Measurements from ENCODE around the gene FAM110A. TPM values are rescaled to one million over a fixed set of nuclear protein-coding genes. Genes with fewer than 3 reads are reported as not detected.
"Not testable (repeated sequence)": the region's sequence is repeated elsewhere in the genome, so short reads cannot be mapped to it uniquely, and the experiment has no call there.

FAM110A gene
- total RNA-seq, 4 donors from 2014 or later, result 15.3 to 46.6 (median 27.1) TPM

DNA sequence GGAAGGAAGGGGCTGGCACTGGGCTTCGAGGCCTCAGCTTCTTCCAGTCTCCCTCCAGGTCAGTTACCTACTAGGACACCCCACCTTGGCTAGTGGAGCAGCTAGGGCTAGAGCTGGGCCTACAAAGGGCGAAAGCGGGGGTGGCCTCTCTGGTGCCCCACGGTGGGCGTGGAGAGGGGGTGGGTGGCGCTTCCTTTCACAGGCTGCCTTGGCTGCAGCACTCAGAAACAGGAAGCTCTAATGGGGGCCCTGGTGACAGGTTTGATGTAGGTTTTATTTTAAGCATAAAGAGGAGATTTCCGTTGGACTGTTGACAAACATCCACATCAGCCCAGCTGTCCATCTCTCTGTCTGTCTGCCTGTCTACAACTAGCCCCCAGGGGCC lies 13.4 kb downstream of the FAM110A start:
- 20 to 60% methylated on average over 1 of the region's 7 CpGs for WGBS, 2 donors
- H3K4me1 ChIP-seq, result peaks cover 44 to 77% (median 48%) of the 10 kb centered on the region in 3 donors
- peak overlapping the region in 3 of 4 donors; percentile 44 to 68 (median 45) for H3K4me3 ChIP-seq
- intact Hi-C loops (cut with DNase I), result no loop called here
- H3K36me3 ChIP-seq, result peaks cover 0 to 6% (median 0%) of the 10 kb centered on the region in 3 donors
- no peaks in the 10 kb centered on the region for H3K9me3 ChIP-seq
- H3K27me3 ChIP-seq, result peaks cover 0 to 6% (median 0%) of the 10 kb centered on the region in 4 donors
- DNase-seq, result no peak
- H3K27ac ChIP-seq, result peak overlapping the region; percentile 61 to 94 (median 90)
- TF ChIP-seq POLR2A (IDR thresholded peaks at IDR 0.05), result no peak
- TF ChIP-seq, protein P1, sequence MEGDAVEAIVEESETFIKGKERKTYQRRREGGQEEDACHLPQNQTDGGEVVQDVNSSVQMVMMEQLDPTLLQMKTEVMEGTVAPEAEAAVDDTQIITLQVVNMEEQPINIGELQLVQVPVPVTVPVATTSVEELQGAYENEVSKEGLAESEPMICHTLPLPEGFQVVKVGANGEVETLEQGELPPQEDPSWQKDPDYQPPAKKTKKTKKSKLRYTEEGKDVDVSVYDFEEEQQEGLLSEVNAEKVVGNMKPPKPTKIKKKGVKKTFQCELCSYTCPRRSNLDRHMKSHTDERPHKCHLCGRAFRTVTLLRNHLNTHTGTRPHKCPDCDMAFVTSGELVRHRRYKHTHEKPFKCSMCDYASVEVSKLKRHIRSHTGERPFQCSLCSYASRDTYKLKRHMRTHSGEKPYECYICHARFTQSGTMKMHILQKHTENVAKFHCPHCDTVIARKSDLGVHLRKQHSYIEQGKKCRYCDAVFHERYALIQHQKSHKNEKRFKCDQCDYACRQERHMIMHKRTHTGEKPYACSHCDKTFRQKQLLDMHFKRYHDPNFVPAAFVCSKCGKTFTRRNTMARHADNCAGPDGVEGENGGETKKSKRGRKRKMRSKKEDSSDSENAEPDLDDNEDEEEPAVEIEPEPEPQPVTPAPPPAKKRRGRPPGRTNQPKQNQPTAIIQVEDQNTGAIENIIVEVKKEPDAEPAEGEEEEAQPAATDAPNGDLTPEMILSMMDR (IDR thresholded peaks at IDR 0.05), result no peak

DNA sequence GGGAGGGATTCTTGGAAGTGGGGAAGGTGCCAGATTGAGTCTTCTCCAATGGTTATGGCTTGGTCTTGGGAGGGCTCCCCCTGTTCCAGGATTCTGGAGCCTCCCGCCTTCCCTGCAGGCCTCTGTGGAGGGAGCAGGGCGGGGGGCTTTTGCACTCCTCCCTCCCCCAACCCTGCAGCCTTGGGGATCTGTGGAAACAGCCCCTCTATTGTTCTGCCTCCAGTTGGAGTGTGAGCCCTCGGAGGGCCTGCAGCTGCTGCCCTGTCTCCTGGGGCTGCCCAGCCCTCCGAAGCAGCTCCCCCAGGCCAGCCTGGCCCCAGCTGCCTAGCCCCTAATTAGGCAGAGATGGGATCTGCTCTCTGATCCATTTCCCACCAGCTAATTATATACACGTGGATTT lies 14.7 kb downstream of the FAM110A start:
- no peak overlapping the region for H3K4me3 ChIP-seq
- H3K27me3 ChIP-seq, result no peaks in the 10 kb centered on the region
- DNase-seq, result no peak
- no peak overlapping the region for H3K27ac ChIP-seq
- peaks cover 35 to 68% (median 39%) of the 10 kb centered on the region in 3 donors for H3K4me1 ChIP-seq
- peaks cover 0 to 6% (median 0%) of the 10 kb centered on the region in 3 donors for H3K36me3 ChIP-seq
- intact Hi-C loops (cut with DNase I), result no loop called here
- no peaks in the 10 kb centered on the region for H3K9me3 ChIP-seq
- TF ChIP-seq, protein P1 (IDR thresholded peaks at IDR 0.05), result no peak
- TF ChIP-seq POLR2A (IDR thresholded peaks at IDR 0.05), result no peak
- 63 to 72% methylated on average over 2 to 3 of the region's 5 CpGs for WGBS, 2 donors

DNA sequence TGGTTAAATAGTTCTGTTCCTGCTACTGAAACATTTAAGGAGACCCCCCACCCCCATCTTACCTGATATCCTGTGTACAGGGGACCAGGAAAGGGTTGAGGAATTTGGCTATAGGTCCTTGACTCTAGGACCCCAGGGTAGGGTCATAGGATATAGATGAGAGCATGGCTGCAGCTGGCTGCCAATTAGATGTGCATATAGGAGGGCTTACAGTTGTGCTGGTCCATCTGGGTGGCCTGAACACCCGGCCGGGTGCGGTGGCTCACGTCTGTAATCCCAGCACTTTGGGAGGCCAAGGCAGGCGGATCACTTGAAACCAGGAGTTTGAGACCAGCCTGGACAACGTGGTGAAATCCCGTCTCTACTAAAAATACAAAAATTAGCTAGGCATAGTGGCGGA lies 15.2 kb downstream of the FAM110A start:
- intact Hi-C loops (cut with DNase I); H3K27ac ChIP-seq; H3K9me3 ChIP-seq; H3K27me3 ChIP-seq; H3K36me3 ChIP-seq; H3K4me3 ChIP-seq; DNase-seq: not testable (repeated sequence)
- peaks cover 30 to 65% (median 34%) of the 10 kb centered on the region in 3 donors for H3K4me1 ChIP-seq
- WGBS, 2 donors, result 72 to 94% methylated on average over 7 to 8 of the region's 8 CpGs

DNA sequence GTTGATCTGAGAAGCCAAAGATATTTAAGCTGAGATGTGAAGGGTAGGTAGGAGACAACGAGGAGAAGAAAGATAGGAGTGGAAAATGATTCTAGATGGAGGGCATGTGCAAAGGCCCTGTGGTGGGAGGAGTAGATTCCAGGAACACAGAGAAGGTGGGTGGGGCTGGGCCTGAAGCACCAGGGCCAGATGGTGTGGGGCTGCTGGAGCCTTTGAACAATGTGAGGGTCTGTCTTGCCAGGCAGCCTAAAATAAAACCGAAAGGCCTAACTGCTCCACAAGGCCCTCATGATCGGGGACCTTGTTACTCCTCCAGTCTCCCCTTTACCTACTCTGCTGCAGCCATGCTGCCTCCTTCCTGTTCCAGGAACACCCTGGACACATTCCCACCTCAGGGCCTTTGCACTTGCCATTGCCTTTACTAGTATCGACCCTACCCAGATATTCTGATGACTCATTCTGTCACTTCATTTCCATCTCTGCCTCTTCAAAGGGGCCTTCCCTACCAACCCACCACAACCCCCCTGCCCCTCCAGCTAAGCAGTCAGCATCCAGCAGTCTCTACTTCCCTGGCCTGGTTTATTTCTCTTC lies 20.0 kb downstream of the FAM110A start:
- H3K9me3 ChIP-seq, result no peaks in the 10 kb centered on the region
- no peaks in the 10 kb centered on the region for H3K36me3 ChIP-seq
- TF ChIP-seq POLR2A (IDR thresholded peaks at IDR 0.05), result no peak
- TF ChIP-seq, protein P1 (IDR thresholded peaks at IDR 0.05), result no peak
- no peak overlapping the region for H3K4me3 ChIP-seq
- WGBS, 2 donors, result 80 to 85% methylated on average over 4 of the region's 4 CpGs
- no peak for DNase-seq
- intact Hi-C loops (cut with DNase I), result no loop called here
- peaks cover 6 to 65% (median 29%) of the 10 kb centered on the region in 3 donors for H3K4me1 ChIP-seq
- no peak overlapping the region for H3K27ac ChIP-seq
- H3K27me3 ChIP-seq, result no peaks in the 10 kb centered on the region

DNA sequence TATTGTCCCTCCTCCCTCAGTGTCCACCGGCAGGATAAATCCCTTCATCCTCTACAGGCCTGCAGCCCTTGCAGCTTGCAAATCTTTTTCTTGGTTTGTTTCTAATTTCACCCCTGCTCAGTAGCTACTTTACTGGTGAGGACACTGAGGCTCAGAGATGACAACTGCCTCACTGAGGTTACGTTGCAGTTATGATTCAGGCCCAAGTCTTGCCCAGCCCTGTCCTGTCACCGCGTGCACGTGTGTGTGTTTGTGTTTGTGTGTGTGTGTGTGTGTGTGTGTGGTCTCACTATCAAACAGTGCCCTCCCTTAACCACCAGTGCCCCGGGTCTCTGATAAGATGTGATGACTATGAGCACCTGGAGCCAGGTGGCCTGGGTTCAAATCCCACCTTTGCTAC lies 21.1 kb downstream of the FAM110A start:
- Histone ChIP-seq H3K27ac (peak overlapping the region in 3 of 4 donors; percentile 23 to 77 (median 63)), H3K4me1 (peaks cover 6 to 72% (median 37%) of the 10 kb centered on the region in 3 donors), H3K9me3 (no peaks in the 10 kb centered on the region), H3K4me3 (no peak overlapping the region), H3K36me3 (no peaks in the 10 kb centered on the region), H3K27me3 (no peaks in the 10 kb centered on the region)
- WGBS, 2 donors, result 27 to 69% methylated on average over 5 to 6 of the region's 6 CpGs
- TF ChIP-seq POLR2A (IDR thresholded peaks at IDR 0.05), result no peak
- TF ChIP-seq, protein P1 (IDR thresholded peaks at IDR 0.05), result no peak
- intact Hi-C loops (cut with DNase I), result no loop called here
- DNase-seq, result no peak
